Endometrial microvascular endothelial cells (primary cell): ENCODE results near the gene UGT1A7. TPM values are rescaled to one million over a fixed set of nuclear protein-coding genes. Genes with fewer than 3 reads are reported as not detected.

ENCODE experiments used
- in situ Hi-C: cut with HindIII; loops from 2 replicates; pipeline ENCODE4 v1.10.0; 2017; ENCODE audit warnings: low sequenced_read_pairs, low pct_unique_long_range_greater_than_20kb; ENCODE audit errors: inconsistent ontology term
- total RNA-seq: library from RNA; depleted of rRNA; stranded (reverse); fragments of >200 nt; gene quantifications from one replicate; pipeline ENCODE4 v1.2.3, GENCODE V29; 2015; ENCODE audit errors: inconsistent ontology term

The UGT1A7 gene
- total RNA-seq, 1 donor from 2014 or later = not detected

GRCh38 chr2:233822101-233822771 is 140.5 kb downstream of the UGT1A7 start:
- in situ Hi-C loops = no loop called here

Other genes with a start within 250 kb of the UGT1A7 start
- 22.3 TPM for gene USP40, start 115.1 kb upstream of the UGT1A7 start, total RNA-seq
- not detected for gene UGT1A8, start 64.3 kb upstream of the UGT1A7 start, total RNA-seq
- not detected for gene UGT1A10, start 45.5 kb upstream of the UGT1A7 start, total RNA-seq
- not detected for gene UGT1A9, start 10.0 kb upstream of the UGT1A7 start, total RNA-seq
- not detected for gene UGT1A6, start 11.0 kb downstream of the UGT1A7 start, total RNA-seq
- gene UGT1A5, start 31.0 kb downstream of the UGT1A7 start, total RNA-seq = not detected
- not detected for gene UGT1A4, start 36.8 kb downstream of the UGT1A7 start, total RNA-seq
- not detected for gene UGT1A3, start 47.1 kb downstream of the UGT1A7 start, total RNA-seq
- gene UGT1A1, start 78.4 kb downstream of the UGT1A7 start, total RNA-seq = not detected
- not detected for gene MROH2A, start 96.4 kb downstream of the UGT1A7 start, total RNA-seq
- 69.5 TPM for gene HJURP, start 172.6 kb downstream of the UGT1A7 start, total RNA-seq
- gene TRPM8, start 235.5 kb downstream of the UGT1A7 start, total RNA-seq = not detected